ENCODE measurements around the gene DIDO1.
"Not testable (repeated sequence)": the region's sequence is repeated elsewhere in the genome, so short reads cannot be mapped to it uniquely, and the experiment has no call there.

DIDO1 gene

DNA sequence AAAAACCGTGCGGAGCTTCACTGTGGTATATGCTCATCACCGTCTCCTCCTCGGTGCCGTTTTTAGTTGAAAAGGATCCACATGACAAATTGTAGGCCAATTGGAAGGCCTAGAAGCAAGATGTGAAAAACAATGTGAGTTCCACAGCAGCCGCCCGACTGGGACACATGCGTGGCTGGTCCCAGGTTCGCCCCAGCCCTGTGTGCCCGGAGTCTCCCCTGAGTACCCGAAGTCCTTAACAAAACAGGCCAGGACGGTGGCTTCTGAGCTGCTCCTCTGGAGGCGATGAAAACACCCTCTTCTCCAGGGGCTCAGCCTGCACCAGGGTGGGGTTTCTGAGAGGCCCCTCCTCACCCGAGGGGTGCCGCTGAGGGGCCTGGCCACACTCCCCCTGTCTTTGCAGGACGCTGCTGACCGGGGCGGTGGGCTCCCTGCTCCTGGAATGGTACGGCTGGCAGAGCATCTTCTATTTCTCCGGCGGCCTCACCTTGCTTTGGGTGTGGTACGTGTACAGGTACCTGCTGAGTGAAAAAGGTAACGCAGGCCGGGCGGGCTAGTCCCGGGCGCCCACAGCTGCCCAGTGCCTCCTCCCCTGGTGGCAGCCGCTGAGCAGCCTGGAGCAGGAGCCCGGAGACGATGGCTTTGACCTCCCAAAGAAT, 36.0 kb upstream of the DIDO1 start:
- DNase-seq (ENCODE audit: low read depth): no peak

DNA sequence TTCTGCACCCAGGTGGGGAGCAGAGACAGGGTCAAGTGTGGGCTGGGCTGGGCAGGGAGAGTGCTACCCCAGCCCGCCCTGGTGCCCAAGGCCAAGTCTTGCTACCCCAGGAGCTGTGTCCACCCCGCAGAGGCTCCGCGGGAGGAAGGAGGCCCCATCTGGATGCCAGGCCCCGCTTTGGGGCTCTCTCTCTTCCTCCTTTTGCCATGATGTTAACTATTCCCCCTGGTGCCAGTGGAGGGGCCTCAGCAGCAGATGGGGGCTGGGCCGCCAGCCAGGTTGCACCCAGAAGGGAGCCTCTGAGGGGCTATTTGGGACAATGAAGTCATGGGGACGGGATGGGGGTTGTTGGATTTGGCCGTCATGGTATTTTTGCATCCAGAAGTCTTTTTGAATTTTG, 35.5 kb upstream of the DIDO1 start:
- no peak for DNase-seq (ENCODE audit: low read depth)

DNA sequence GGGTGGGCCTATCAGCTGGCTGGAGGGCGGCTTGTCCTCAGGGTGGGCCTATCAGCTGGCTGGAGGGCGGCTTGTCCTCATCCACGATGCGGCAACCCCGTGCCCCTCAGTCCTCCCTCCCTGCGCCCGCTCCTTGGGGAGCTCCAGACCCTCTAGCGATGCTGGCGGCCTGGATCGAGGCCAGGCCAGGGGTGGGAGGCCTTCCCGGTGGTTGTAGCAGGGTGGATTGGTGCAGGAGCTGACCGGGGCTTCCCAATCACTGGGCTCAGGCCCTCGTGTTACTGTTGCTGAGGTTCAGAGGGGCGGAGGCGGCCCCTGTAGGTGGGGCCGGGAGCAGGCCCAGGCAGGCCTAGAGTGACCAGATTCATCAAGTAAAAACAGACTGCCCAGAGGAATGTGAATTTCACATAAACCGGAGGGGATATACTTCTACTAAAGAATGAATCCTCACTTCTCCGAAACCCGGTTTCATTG, 35.0 kb upstream of the DIDO1 start:
- DNase-seq (ENCODE audit: low read depth): no peak

DNA sequence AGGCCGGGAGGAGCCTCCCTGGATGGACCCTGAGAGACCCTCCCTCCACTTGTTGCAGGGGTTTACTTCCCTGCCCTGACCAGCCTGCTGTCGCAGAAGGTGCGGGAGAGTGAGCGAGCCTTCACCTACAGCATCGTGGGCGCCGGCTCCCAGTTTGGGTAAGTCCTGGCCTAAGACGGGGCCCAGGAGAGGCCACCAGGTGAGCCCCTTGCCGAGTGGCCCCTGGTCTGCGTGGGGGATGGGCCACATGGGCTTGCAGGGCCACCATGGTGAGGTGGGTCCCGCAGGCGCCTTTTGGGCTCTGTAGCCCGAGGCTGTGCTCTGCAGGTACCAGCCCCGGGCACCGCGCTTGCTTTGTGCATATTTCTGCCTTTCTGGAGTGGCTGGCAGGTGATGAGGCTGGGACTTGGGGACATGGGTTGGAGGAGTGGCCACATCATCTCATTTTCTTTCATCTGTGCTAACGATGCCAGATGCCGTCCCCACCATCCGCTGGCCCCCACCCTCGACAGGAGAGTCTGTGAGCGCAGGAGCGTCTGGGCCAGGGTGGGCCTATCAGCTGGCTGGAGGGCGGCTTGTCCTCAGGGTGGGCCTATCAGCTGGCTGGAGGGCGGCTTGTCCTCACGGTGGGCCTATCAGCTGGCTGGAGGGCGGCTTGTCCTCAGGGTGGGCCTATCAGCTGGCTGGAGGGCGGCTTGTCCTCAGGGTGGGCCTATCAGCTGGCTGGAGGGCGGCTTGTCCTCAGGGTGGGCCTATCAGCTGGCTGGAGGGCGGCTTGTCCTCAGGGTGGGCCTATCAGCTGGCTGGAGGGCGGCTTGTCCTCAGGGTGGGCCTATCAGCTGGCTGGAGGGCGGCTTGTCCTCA, 34.4 kb upstream of the DIDO1 start:
- DNase-seq (ENCODE audit: low read depth): not testable (repeated sequence)

DNA sequence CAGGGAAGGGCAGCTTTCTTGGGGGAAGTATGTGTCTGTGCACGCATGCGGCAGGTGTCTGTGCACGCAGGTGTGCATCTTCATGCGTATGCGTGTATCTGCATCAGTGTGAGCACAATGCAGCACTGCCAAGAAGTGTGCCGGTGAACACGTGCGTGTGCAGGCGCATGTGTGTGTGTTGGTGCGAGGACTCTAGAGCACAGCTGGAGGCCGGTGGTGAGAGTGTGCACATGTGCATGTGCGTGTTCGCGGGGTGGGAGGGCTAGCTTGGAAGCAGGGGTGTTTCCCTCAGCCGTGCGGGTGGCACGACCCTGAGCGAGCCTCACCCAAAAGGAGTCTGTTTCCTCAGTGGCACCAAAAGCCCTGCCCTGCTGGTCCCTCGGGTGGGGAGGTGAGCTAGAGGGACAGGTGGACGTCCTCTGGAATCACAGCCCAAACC, 33.7 kb upstream of the DIDO1 start:
- no peak for DNase-seq (ENCODE audit: low read depth)

DNA sequence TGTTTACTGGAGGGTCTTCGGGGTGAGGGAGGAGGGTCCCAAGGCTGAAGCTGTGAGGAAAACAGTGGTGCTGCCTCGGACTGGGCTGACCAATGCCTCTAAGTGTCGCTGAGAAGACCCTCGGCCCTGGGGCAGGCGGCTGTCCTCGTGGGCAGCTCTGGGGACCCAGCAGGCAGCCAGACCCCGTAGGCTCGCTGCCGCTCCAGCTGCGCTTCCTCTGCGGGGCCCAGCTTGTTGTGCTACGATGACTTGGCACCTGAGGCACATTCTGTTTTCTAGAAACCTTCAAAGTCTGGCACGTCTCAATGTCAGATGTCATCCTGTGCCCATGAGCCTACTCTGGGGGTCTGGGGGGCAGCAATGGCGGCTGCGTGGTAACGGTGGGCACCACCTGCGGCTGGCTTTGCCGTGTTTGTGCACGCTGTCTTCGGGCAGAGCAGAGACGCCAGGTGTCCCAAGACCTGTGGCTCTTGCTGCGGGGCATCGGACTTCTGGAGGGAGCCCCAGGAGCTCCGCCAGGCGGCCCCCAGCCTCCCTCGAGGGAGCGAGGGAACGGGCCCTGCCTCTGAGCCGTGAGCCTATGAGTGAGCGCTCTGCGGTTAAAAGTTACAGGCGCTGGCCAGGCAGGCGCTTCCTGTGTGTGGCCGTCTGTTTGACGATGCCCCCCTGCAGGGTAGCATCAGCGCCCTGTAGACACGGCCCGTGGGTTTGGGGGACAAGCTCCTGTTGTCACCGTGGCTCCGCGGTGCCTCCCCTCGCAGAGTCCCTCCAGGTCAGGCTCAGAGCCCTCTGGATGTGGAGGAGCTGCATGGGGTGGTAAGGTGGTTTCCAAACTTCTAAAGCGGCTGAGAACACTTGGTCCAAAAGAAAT, 33.0 kb upstream of the DIDO1 start:
- DNase-seq (ENCODE audit: low read depth): no peak

DNA sequence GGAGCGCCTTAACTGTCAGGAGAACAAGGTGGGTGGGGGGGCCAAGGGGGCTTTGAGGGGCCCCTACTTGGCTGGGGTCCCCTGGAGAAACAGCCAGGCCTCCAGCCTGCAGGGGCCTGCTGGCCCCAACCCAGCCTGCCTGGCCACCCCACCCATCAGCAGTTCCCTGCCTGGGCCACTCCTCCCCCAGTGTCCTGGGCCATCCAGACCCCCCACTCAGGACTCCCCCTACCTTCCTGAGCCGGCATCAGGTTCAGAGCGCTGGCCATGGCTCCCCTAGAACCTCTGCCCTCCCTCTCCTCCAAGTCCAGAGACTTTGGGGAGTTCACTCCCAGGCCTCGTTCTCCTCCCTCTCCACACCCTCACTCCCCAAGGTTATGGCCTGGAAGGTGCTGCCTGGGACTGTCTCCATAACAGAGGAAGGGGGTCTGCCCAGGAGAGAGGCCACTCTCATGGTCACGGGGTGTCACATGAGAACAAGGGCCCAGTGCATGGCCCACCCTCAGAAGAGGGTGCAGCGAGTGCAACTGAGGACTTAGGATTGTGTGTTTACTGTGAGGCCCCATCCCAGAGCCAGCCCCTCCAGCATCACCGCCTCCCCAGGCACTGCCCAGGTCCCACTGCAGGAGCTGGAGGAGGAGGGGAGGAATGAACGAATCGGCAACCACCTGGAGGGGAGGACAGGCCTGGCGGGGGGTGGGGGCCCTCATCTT, 32.2 kb upstream of the DIDO1 start:
- no peak for DNase-seq (ENCODE audit: low read depth)

DNA sequence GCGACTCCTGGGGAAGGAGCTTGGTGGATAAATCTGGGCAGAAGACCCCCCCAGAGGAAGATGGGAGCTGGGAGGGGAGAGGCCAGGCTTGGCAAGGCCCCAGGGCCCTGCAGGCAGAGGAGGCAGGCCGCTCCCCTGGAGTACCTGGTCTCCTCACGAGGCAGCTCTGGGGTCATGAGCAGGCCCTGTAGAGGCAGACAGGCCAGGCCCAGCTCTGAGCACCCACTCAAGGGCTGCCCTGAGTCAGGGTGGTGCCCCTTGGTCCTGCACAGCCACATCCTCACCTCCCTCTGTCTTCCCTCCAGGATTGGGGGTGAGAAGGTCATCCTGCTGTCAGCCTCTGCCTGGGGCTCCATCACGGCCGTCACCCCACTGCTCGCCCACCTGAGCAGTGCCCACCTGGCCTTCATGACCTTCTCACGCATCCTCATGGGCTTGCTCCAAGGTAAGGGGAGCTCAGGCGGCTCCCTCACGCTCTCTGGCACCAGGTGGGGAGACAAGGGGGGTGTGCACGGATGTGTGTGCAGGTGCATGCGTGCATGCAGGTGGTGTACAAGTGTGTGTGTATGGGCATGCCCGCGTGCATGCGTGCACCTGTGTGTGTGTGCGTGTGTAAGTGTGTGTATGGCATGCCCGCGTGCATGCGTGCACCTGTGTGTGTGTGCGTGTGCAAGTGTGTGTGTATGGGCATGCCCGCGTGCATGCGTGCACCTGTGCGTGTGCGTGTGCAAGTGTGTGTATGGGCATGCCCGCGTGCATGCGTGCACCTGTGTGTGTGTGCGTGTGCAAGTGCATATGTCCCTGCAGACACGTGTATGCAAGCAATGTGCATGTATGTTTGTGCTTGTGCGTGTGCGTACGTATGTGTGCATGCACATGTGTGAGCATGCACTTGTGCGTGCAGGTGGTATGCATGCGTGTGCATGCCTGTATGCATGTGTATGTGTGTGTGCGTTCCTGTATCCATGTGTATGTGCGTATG, 31.1 kb upstream of the DIDO1 start:
- DNase-seq (ENCODE audit: low read depth): no peak

DNA sequence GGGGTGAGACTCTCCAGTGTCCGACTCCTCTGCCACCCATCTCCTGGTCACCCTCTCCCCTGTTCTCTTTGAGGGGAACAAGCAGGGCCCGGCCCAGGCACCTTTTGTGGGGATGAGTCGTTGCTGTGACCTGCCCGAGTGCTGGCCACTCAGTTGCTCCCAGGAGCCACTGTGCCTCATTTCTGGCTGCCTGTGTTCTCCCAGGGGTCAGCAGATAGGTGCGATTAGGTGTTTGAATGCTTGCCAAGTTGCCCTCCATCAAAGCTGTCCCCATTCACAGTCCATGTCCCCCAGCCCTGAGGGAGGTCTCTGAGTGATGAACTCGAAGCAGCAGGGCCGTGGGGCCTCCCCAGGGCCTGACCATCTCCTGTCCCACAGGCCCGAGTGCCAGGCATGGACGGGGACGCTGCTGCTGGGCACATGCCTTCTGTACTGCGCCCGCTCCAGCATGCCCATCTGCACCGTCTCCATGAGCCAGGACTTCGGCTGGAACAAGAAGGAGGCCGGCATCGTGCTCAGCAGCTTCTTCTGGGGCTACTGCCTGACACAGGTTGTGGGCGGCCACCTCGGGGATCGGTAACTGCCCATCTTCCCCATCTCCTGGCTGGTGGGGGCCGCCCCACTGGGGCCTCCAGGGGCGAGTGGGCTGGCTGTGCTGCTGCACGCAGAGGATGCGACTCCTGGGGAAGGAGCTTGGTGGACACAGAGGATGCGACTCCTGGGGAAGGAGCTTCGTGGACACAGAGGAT, 30.3 kb upstream of the DIDO1 start:
- DNase-seq (ENCODE audit: low read depth): no peak

DNA sequence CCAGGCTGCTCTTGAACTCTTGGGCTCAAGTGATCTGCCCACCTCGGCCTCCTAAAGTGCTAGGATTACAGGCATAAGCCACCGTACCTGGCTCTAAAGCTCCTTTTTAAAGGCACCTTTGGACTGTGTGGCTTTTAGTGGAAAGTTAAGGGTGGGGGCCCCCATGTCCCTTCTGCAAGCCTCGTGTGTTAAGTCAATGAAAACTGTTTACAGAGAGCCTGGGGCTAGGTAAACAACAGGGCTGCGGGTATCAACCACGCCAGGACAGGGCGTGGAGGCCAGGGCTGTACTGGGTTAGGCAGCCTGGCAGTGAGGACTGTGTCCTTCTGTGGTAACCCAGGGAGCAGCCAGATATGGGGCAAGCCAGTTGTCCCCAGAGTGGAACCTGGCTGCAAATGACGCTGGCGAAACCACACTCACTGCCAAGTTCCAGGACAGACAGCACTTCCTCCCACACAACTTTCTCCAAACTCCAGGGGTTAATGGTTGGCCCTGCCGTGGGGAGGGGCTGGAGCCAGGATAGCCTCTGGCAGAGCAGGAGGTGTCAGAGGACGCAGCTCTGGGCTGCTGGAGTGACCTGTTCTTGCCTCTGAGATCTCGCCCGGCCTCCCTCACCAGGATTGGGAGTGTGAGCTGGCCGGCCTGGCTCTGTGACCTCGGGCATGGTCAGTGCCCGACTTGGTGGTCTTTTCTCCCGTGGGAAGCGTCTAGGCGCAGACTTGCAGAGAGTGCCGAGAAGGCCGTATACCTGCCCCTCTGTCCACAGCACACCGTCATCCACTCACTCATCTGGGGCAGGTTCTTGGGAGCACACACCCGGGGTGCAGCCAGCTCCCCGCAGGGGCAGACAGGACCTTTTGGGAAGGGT, 29.4 kb upstream of the DIDO1 start:
- DNase-seq (ENCODE audit: low read depth): no peak

DNA sequence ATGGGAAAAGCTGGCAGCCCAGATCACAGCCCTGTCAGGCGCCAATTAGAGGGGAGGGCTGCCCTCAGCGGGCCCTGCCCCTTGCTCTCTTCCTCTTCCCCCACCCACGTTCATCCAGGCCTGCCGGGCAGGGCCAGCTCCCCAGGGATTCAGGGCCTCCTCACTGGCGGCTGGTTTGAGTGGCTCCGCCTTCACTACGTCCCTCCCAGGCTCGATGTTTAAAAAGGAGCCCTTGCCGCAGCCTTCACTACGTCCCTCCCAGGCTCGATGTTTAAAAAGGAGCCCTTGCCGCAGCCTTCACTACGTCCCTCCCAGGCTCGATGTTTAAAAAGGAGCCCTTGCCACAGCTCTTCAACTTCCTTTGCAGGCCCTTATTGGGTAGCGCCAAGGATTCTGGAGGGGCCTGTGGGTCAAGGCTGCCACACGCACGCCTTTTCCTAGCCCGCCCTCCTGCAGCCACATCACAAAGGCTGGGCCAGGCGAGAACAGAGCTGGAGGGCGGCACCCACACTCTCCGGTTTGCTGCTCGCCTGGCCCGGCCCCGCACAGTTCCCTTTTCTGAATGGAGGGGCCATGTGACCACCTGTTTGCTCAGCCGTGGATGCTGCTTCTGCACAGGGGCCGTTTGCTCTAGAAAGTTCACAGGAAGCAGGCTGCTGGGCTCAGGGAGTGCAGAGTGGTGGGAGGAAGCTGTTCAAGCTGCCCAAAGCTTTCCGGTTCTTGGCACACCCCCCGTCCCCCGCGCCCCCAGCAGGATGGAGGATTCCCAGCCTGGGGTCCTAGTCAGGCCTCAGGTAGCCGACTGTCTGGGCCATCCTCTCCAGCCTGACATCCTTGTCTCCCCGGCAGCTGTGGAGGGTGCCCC, 27.8 kb upstream of the DIDO1 start:
- DNase-seq (ENCODE audit: low read depth): no peak

DNA sequence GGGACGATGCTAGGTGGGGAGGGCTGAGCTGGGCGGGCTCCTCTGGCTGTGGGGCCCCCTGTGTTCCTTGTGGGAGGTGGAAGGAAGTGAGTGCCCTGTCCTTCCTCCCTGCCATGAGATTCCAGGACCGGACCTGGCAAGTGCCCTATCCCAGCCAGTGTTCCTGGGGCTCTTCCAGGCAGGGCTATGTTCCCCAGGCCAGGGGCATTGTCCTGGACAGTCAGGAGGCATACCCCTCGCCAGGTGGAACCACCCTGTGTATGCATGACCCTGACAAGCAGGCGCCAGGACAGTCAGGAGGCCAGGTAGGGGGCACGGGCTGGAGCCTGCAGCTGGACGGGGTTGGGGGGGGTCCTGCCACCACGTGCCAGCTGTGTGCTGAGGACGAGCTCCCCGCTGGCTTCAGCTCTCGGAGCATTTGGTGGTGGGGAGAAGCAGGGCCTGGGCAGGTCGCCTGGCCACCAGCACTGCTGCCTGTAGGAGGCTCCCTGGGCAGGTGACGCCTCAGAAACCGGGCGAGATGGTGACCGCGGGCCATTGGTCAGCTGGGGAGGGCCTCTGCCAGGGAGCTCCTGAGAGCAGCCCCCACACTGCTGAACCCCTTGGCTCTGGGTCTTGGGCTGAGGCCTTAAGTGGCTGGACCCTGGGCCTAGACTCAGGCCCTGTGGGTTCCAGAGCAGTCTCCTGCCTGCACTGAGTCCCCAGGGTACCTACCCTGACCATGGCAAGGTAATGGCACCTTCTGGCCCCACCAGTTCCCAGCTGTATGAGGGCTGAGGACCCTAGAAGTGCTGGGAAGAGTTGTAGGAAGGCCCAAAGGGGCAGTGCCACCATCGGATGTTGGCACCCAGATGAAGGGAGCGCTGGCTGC, 26.9 kb upstream of the DIDO1 start:
- no peak for DNase-seq (ENCODE audit: low read depth)

DNA sequence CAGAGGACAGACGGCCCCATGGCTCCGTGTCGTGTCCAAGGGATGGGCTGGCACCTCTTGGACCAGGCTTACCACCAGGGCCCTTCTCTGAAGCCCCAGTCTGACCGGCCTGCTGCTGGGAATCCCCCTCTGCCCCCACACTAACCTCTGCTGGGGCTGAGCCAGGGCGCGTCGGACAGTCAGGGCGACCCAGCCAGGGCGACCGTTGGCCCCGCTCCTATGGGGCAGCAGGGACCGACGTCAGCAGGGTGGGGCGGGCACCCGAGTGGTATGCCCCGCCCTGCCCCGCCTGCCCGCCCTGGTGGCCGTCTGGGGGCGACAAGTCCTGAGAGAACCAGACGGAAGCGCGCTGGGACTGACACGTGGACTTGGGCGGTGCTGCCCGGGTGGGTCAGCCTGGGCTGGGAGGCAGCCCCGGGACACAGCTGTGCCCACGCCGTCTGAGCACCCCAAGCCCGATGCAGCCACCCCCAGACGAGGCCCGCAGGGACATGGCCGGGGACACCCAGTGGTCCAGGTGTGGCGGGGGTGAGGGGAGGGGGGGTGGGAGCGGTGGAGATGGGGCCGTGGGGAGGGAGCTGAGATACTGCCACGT, 26.2 kb upstream of the DIDO1 start, which contains the start of gene SLC17A9:
TSS of gene SLC17A9 (plus strand) at position 337 of the 595 bp plus-strand sequence. CDS start at position 459, 122 bp downstream.
- no peak for DNase-seq (ENCODE audit: low read depth)

DNA sequence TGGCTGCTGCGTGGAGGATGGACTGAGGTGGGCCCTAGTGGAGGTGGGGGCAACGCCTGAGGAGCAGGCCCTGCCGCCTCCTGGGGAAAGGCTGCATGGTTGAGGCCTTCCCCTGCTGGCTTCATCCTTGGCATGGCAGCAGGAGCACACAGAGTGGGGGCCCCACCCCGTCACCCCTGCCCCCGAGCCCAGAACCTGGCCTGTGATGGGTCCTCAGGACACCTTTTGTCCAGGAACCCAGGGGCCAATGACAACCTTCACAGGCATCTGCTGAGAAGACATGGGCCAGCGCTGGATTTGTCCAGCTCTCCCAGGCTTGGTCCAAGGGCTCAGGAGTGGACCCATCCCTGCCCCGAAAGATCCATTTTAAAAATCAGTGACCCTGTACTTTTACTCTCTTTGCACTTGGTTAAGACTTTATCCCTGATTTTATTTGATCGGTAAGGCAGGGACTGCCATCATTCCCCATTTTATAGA, 25.6 kb upstream of the DIDO1 start:
- DNase-seq (ENCODE audit: low read depth): no peak

DNA sequence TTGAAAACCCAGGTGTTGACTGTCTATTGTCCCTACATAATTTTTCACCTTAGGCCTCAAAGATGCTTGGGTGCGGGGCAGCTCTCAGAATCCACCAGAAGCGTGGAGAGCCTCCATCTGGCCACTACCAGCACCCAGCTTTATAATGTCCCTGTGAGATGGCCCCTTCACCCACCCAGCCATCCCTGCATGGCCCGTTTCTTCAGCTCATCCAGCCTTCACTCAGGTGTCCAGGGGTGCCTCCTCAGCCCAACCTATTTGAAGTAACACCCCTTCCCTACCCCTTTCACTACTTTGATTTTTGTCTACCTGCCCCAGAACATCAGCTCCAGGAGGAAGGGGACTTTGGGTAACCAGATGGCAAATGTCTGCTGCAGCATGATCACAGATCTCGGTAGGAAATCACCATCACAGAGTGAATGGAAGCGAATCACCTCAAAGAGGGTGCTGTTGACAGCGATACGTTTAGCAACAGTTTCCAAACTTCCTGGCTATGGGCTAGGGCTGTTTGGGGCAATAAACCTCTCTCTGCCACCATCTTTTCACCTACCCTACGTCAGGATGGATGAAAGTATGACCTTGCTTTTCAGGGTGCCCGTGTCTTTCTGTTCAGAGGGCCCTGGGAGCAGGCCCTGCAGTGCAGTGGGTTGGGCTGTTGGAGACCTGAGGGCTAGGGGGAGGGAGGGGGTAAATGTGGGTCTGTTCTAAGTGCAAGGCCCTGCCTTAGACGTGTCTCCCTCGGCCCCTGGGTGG, 25.0 kb upstream of the DIDO1 start:
- no peak for DNase-seq (ENCODE audit: low read depth)

All from stimulated activated CD8-positive, alpha-beta memory T cell treated with anti-CD3 and anti-CD28 coated beads, Interleukin-15, amount 100 ng/mL, for 24 hours (primary cell).